PC-9 (cell line): ENCODE results near the gene HSF4. TPM values are rescaled to one million over a fixed set of nuclear protein-coding genes. Genes with fewer than 3 reads are reported as not detected.

ENCODE experiments used
- BruUV-seq: library from RNA; stranded (reverse); fragments of 400-500 nt; replicated peaks from 2 replicates; lab custom pipeline; 2021; lab: Mats Ljungman, UMichigan
- CTCF ChIA-PET: fragments of 300-600 bp; sonication (Branson Sonifier 250); formaldehyde crosslinking; loops from one replicate; lab custom pipeline; 2022; ENCODE audit warnings: antibody characterized with exemption; lab: Charles Lee
- POLR2A ChIA-PET: fragments of 300-600 bp; sonication (Branson Sonifier 250); formaldehyde crosslinking; loops from one replicate; lab custom pipeline; 2022; ENCODE audit warnings: antibody characterized with exemption; ENCODE audit not compliant: unreplicated experiment; lab: Charles Lee
- DNase-seq, 2 experiments: peaks; one replicate each; pipeline versions ENCODE4 v3.0.0 to v3.0.0-alpha.2; 2015 to 2022; ENCODE audit warnings: mixed read lengths in 1 of 2
- H2AFZ ChIP-seq: fragments of 200-600 bp; sonication (generic); 2 replicates; pipeline ENCODE4 v1.8.1; 2017; ENCODE audit warnings: antibody characterized with exemption
- H3F3A ChIP-seq: fragments of 200-600 bp; sonication (generic); 2 replicates; pipeline ENCODE4 v1.8.1; 2017; ENCODE audit warnings: antibody characterized with exemption, mild to moderate bottlenecking, low read depth; ENCODE audit not compliant: insufficient read depth
- H3K27ac ChIP-seq: fragments of 200-600 bp; sonication (generic); 2 replicates; pipeline ENCODE4 v1.6.1; 2016; ENCODE audit warnings: mixed run types
- H3K27me3 ChIP-seq: fragments of 200-600 bp; sonication (generic); 2 replicates; pipeline ENCODE4 v1.6.1; 2016; ENCODE audit warnings: low read depth, mixed run types; ENCODE audit not compliant: insufficient read depth
- H3K36me3 ChIP-seq: fragments of 200-600 bp; sonication (generic); 2 replicates; pipeline ENCODE4 v1.6.1; 2016; ENCODE audit warnings: low read depth, mixed run types
- H3K4me1 ChIP-seq: fragments of 200-600 bp; sonication (generic); replicated peaks from 2 replicates; pipeline ENCODE4 v1.6.1; 2016; ENCODE audit warnings: mixed run types; ENCODE audit not compliant: insufficient read depth
- H3K4me2 ChIP-seq: fragments of 200-600 bp; sonication (generic); 2 replicates; pipeline ENCODE4 v1.6.1; 2017; ENCODE audit warnings: mixed run types
- H3K4me3 ChIP-seq: fragments of 200-600 bp; sonication (generic); 2 replicates; pipeline ENCODE4 v1.6.1; 2016; ENCODE audit warnings: mixed run types
- H3K79me2 ChIP-seq: fragments of 200-600 bp; sonication (generic); 2 replicates; pipeline ENCODE4 v1.6.1; 2017; ENCODE audit warnings: low read depth, mixed run types
- H3K9me2 ChIP-seq: fragments of 200-600 bp; sonication (generic); 2 replicates; pipeline ENCODE4 v1.8.1; 2017; ENCODE audit warnings: mild to moderate bottlenecking; ENCODE audit not compliant: insufficient read depth
- H3K9me3 ChIP-seq: fragments of 200-600 bp; sonication (generic); 2 replicates; pipeline ENCODE4 v1.8.1; 2016; ENCODE audit warnings: low read depth; ENCODE audit not compliant: insufficient read depth
- H4K20me1 ChIP-seq: fragments of 200-600 bp; sonication (generic); 2 replicates; pipeline ENCODE4 v1.8.1; 2017; ENCODE audit not compliant: insufficient read depth
- EZH2 ChIP-seq: fragments of 200-600 bp; sonication (generic); IDR thresholded peaks from 2 replicates; pipeline ENCODE4 v1.8.0; 2017; ENCODE audit warnings: antibody characterized with exemption, low read depth
- intact Hi-C: fragments of 100-400 bp; cut with micrococcal nuclease; formaldehyde crosslinking; loops from one replicate; pipeline ENCODE4 v1.10.0; 2022; ENCODE audit not compliant: unreplicated experiment
- total RNA-seq: library from RNA; stranded (reverse); gene quantifications from 2 replicates; pipeline ENCODE4 v1.2.3, GENCODE V29; 2021
- TF ChIP-seq, protein P1 (sequence below): fragments of 200-600 bp; sonication (generic); conservative IDR thresholded peaks from 2 replicates; pipeline ENCODE4 v1.6.1; 2017; ENCODE audit warnings: mixed run types, antibody characterized with exemption, mild to moderate bottlenecking, moderate library complexity

Gene HSF4
- total RNA-seq, 1 experiment from 2014 or later, result 100 TPM

DNA sequence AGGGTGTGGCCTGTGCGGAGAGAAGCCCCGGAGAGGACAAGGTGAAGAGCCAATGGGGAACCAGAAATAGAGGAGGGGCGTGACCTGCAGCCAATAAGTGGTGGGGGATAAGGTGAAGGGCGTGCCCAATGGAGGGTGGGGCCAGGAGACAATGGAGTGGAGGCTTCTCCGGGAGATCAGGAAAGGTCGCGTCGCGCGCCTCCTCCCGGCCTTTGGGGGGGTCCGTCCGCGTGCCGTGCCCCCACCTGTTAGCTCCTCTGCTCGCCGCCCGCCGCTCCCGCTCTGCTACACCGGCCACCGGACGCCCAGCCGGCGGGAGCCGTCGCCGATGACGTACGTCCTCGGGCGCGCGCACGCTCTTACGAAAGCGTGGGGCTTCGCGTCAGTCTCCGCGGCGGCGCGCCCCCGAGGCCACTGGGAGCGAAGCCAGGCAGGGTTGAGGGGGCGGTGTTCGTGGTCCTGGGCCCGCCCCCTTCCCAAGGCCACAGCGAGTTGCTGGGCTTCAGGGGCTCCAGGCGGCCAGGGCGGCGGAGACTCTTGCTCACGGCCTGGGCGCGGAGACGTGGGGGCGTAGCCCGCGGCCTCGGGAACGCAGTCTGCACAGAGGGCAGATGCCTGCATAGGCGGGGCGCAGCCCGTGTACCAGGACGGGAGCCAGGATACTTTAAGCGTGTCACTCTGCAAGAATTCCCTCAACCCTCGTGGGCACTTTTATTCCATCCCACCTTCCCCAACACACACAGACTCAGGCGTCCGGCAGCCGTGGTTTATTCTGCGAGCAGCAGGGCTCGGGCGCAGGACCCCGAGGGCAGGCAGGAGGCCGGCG lies 19.3 kb downstream of the HSF4 start, which contains the start of gene MATCAP1:
Gene MATCAP1, minus strand, starts transcription at position 337 of the 826 bp plus-strand sequence. CDS start 3,353 bp downstream, outside the sequence.
- Histone ChIP-seq H3K27me3 (no peaks in the 10 kb centered on the region), H3K9me3 (no peaks in the 10 kb centered on the region), H3K4me2 (peak within 1 kb of the TSS; percentile 84), H4K20me1 (no peaks in the 10 kb centered on the region), H3K79me2 (peaks cover 16% of the 10 kb centered on the region), H3K9me2 (no peaks in the 10 kb centered on the region), H3K27ac (peak within 1 kb of the TSS; percentile 66), H3K36me3 (no peaks in the 10 kb centered on the region), H3K4me3 (peak within 1 kb of the TSS; percentile 67), H3K4me1 (peaks cover 46% of the 10 kb centered on the region), H3F3A (peaks cover 25% of the 10 kb centered on the region; the same call in 1 of the 2 replicates), H2AFZ (peak within 1 kb of the TSS; percentile 75)
- ChIA-PET CTCF (no interaction called here), POLR2A (no interaction called here)
- DNase-seq, result peak; percentile 93 to 97
- TF ChIP-seq EZH2, result no peak
- TF ChIP-seq, protein P1, sequence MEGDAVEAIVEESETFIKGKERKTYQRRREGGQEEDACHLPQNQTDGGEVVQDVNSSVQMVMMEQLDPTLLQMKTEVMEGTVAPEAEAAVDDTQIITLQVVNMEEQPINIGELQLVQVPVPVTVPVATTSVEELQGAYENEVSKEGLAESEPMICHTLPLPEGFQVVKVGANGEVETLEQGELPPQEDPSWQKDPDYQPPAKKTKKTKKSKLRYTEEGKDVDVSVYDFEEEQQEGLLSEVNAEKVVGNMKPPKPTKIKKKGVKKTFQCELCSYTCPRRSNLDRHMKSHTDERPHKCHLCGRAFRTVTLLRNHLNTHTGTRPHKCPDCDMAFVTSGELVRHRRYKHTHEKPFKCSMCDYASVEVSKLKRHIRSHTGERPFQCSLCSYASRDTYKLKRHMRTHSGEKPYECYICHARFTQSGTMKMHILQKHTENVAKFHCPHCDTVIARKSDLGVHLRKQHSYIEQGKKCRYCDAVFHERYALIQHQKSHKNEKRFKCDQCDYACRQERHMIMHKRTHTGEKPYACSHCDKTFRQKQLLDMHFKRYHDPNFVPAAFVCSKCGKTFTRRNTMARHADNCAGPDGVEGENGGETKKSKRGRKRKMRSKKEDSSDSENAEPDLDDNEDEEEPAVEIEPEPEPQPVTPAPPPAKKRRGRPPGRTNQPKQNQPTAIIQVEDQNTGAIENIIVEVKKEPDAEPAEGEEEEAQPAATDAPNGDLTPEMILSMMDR, result no peak
- TSS peak; percentile 61 for BruUV-seq
- intact Hi-C loops, result loop anchor here (2.0 kb wide), 1 partner anchor 71 kb away; no protein-coding TSS in a partner anchor

DNA sequence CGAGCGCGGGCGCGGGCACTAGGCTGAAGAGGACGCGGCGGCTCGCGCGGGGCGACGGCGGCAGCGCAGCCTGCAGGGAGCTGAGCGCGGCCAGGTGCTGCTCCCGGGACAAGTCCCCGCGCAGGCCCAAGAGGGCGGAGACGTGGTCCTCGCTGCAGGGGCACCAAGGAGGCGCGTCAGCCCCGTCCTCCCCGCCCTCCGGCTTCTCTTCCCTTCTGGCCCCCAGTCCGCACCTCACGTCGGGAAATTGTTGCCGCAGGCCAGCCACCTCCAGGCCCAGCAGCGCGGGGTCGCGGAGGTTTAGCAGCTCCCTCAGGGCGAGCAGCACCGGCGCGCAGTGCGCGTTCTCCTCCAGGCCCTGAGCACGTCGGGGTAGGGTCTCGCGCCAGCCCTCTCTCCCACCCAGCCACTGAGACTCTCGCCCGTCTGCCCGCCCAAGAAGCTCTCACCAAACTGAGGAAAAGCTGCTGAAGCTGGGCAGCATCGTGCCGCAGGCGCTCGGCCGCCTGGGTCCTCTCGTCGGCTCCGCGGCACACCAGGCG lies 20.0 kb downstream of the HSF4 start:
- Histone ChIP-seq H3K27ac (peak overlapping the region; percentile 66; the same call in 1 of the 2 replicates), H3K4me1 (peaks cover 39% of the 10 kb centered on the region), H3K4me3 (peak overlapping the region; percentile 67), H2AFZ (peak overlapping the region; percentile 75), H3K36me3 (no peaks in the 10 kb centered on the region), H3K9me2 (no peaks in the 10 kb centered on the region), H3K27me3 (no peaks in the 10 kb centered on the region), H3K9me3 (no peaks in the 10 kb centered on the region), H3K4me2 (peak overlapping the region; percentile 84), H4K20me1 (no peaks in the 10 kb centered on the region), H3K79me2 (peaks cover 16% of the 10 kb centered on the region), H3F3A (peaks cover 20% of the 10 kb centered on the region; the same call in 1 of the 2 replicates)
- no peak for TF ChIP-seq EZH2
- TF ChIP-seq, protein P1, result no peak
- CTCF ChIA-PET, result interaction anchor here (1.2 kb wide), 1 partner anchor 167 kb away, joined by 4 read pairs; no protein-coding TSS in a partner anchor
- intact Hi-C loops, result loop anchor here (2.0 kb wide), 1 partner anchor 72 kb away; no protein-coding TSS in a partner anchor
- no TSS peak for BruUV-seq
- POLR2A ChIA-PET, result no interaction called here
- DNase-seq, result no peak

DNA sequence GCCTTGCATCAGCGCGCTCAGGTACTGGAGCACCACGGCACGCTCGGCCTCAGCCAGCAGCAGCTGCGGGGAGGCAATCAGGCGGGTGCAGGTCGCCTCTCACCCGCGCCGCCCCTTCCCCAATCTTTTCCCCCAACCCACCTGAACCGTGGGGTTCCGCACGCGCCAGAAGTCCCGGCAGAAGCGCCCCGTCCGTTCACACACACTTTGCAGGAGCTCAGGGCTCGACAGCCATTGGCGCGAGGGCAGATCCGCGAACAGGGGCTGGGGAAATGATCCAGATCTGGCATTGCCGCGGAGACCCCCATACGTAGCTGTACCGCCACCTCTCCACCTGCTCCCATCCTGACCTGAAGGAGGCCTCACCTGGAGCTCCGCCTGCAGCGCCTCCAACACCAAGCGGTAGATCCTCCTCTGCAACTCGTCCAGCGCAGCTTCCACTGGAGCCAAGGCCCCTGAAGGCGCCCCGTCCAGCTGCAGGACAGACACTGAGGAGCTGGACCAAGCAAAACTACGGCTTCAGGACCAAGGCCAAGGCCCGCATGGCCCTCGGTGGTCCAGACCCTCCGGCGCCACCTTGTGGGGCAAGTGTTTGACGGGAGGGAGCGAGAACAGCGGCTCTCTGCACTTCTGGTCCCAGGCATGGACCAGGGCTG lies 20.6 kb downstream of the HSF4 start:
- BruUV-seq, result no TSS peak
- H3K4me2 ChIP-seq, result peak overlapping the region; percentile 84
- intact Hi-C loops, result loop anchor here (2.0 kb wide), 1 partner anchor 72 kb away; no protein-coding TSS in a partner anchor
- no peaks in the 10 kb centered on the region for H3K27me3 ChIP-seq
- peak; percentile 52 to 77 for DNase-seq
- H3K27ac ChIP-seq, result no peak overlapping the region
- H3K4me1 ChIP-seq, result peaks cover 36% of the 10 kb centered on the region
- no peaks in the 10 kb centered on the region for H3K36me3 ChIP-seq
- POLR2A ChIA-PET, result no interaction called here
- no peaks in the 10 kb centered on the region for H3K9me3 ChIP-seq
- no peak for TF ChIP-seq EZH2
- TF ChIP-seq, protein P1, result peak; percentile 58
- H2AFZ ChIP-seq, result no peak overlapping the region
- CTCF ChIA-PET, result interaction anchor here (1.2 kb wide), 1 partner anchor 167 kb away, joined by 4 read pairs; no protein-coding TSS in a partner anchor
- no peaks in the 10 kb centered on the region for H4K20me1 ChIP-seq
- no peaks in the 10 kb centered on the region for H3K9me2 ChIP-seq
- peaks cover 20% of the 10 kb centered on the region; the same call in 1 of the 2 replicates for H3F3A ChIP-seq
- peak overlapping the region; percentile 67; the same call in 1 of the 2 replicates for H3K4me3 ChIP-seq
- peaks cover 16% of the 10 kb centered on the region for H3K79me2 ChIP-seq
